ENCODE measurements around the gene ANXA4. TPM values are rescaled to one million over a fixed set of nuclear protein-coding genes. Genes with fewer than 3 reads are reported as not detected.

Gene ANXA4
- total RNA-seq, 1 donor from 2014 or later, result 122 TPM

GRCh38 chr2:69836316-69836715, 94.4 kb downstream of the ANXA4 start:
- TF ChIP-seq CTCF (IDR thresholded peaks at IDR 0.05; ENCODE audit: insufficient read depth, low read depth, low read length) (no peak), EZH2 (IDR thresholded peaks at IDR 0.05; ENCODE audit: insufficient read depth, low read length) (no peak)
- no peak overlapping the region for H2AFZ ChIP-seq (ENCODE audit: low read depth, low read length)
- FAIRE-seq (no peak), DNase-seq (ENCODE audit: low read depth) (no peak)
- Mint-ChIP-seq H3K4me1 (ENCODE audit: low read depth, unreplicated experiment) (peaks cover 5% of the 10 kb centered on the region), H3K4me3 (ENCODE audit: unreplicated experiment) (no peak overlapping the region), H3K9me3 (ENCODE audit: unreplicated experiment) (no peaks in the 10 kb centered on the region), H3K36me3 (ENCODE audit: low read depth, unreplicated experiment) (peaks cover 3% of the 10 kb centered on the region), H3K27me3 (ENCODE audit: low read depth, unreplicated experiment) (no peaks in the 10 kb centered on the region), H3K27ac (ENCODE audit: unreplicated experiment) (no peak overlapping the region)
- H3K79me2 ChIP-seq (ENCODE audit: insufficient read depth, low read length), result peaks cover 48% of the 10 kb centered on the region
- no peak overlapping the region for H3K27ac ChIP-seq (ENCODE audit: low read depth, low read length)
- H3K9me3 ChIP-seq (ENCODE audit: insufficient read depth, low read depth, low read length), result no peaks in the 10 kb centered on the region
- H3K4me3 ChIP-seq (ENCODE audit: insufficient read depth, low read depth, low read length), result no peak overlapping the region
- H3K9ac ChIP-seq (ENCODE audit: low read length), result no peak overlapping the region
- H3K4me1 ChIP-seq (ENCODE audit: insufficient read depth, low read length), result peaks cover 5% of the 10 kb centered on the region
- no peaks in the 10 kb centered on the region for H3K27me3 ChIP-seq (ENCODE audit: insufficient read depth, low read length)
- H3K4me2 ChIP-seq (ENCODE audit: low read length), result no peak overlapping the region
- peaks cover 7% of the 10 kb centered on the region for H4K20me1 ChIP-seq (ENCODE audit: insufficient read depth, low read length)
- peaks cover 3% of the 10 kb centered on the region for H3K36me3 ChIP-seq (ENCODE audit: insufficient read depth, low read length)

- no peaks in the 10 kb centered on the region for H3K9me3 Mint-ChIP-seq (ENCODE audit: unreplicated experiment)
- H3K4me2 ChIP-seq (ENCODE audit: low read length), result no peak overlapping the region
- no peak overlapping the region for H3K4me3 Mint-ChIP-seq (ENCODE audit: unreplicated experiment)
- no peak for DNase-seq (ENCODE audit: low read depth)
- H3K27me3 Mint-ChIP-seq (ENCODE audit: low read depth, unreplicated experiment), result no peaks in the 10 kb centered on the region
- no peaks in the 10 kb centered on the region for H3K27me3 ChIP-seq (ENCODE audit: insufficient read depth, low read length)
- no peaks in the 10 kb centered on the region for H3K4me1 ChIP-seq (ENCODE audit: insufficient read depth, low read length)
- H3K27ac ChIP-seq (ENCODE audit: low read depth, low read length), result no peak overlapping the region
- no peak overlapping the region for H2AFZ ChIP-seq (ENCODE audit: low read depth, low read length)
- H3K4me3 ChIP-seq (ENCODE audit: insufficient read depth, low read depth, low read length), result no peak overlapping the region
- H4K20me1 ChIP-seq (ENCODE audit: insufficient read depth, low read length), result peaks cover 7% of the 10 kb centered on the region
- peaks cover 7% of the 10 kb centered on the region for H3K36me3 ChIP-seq (ENCODE audit: insufficient read depth, low read length)
- peaks cover 5% of the 10 kb centered on the region for H3K36me3 Mint-ChIP-seq (ENCODE audit: low read depth, unreplicated experiment)
- H3K4me1 Mint-ChIP-seq (ENCODE audit: low read depth, unreplicated experiment), result peaks cover 2% of the 10 kb centered on the region
- H3K79me2 ChIP-seq (ENCODE audit: insufficient read depth, low read length), result peaks cover 36% of the 10 kb centered on the region
- H3K27ac Mint-ChIP-seq (ENCODE audit: unreplicated experiment), result no peak overlapping the region
- no peak for FAIRE-seq
- TF ChIP-seq EZH2 (IDR thresholded peaks at IDR 0.05; ENCODE audit: insufficient read depth, low read length), result no peak
- no peak for TF ChIP-seq CTCF (IDR thresholded peaks at IDR 0.05; ENCODE audit: insufficient read depth, low read depth, low read length)
- no peak overlapping the region for H3K9ac ChIP-seq (ENCODE audit: low read length)
- H3K9me3 ChIP-seq (ENCODE audit: insufficient read depth, low read depth, low read length), result no peaks in the 10 kb centered on the region
These were observed 95.6 kb downstream of the ANXA4 start for GRCh38 chr2:69837533-69837932.

- H3K9me3 ChIP-seq (ENCODE audit: insufficient read depth, low read depth, low read length), result no peaks in the 10 kb centered on the region
- peaks cover 13% of the 10 kb centered on the region for H3K36me3 ChIP-seq (ENCODE audit: insufficient read depth, low read length)
- Mint-ChIP-seq H3K27me3 (ENCODE audit: low read depth, unreplicated experiment) (no peaks in the 10 kb centered on the region), H3K4me1 (ENCODE audit: low read depth, unreplicated experiment) (no peaks in the 10 kb centered on the region), H3K9me3 (ENCODE audit: unreplicated experiment) (no peaks in the 10 kb centered on the region), H3K27ac (ENCODE audit: unreplicated experiment) (no peak overlapping the region), H3K4me3 (ENCODE audit: unreplicated experiment) (no peak overlapping the region), H3K36me3 (ENCODE audit: low read depth, unreplicated experiment) (peaks cover 11% of the 10 kb centered on the region)
- no peak overlapping the region for H3K4me3 ChIP-seq (ENCODE audit: insufficient read depth, low read depth, low read length)
- TF ChIP-seq CTCF (IDR thresholded peaks at IDR 0.05; ENCODE audit: insufficient read depth, low read depth, low read length) (no peak), EZH2 (IDR thresholded peaks at IDR 0.05; ENCODE audit: insufficient read depth, low read length) (no peak)
- no peak overlapping the region for H3K9ac ChIP-seq (ENCODE audit: low read length)
- H3K27ac ChIP-seq (ENCODE audit: low read depth, low read length), result no peak overlapping the region
- no peak for DNase-seq (ENCODE audit: low read depth)
- no peak overlapping the region for H3K4me2 ChIP-seq (ENCODE audit: low read length)
- H3K27me3 ChIP-seq (ENCODE audit: insufficient read depth, low read length), result no peaks in the 10 kb centered on the region
- H3K4me1 ChIP-seq (ENCODE audit: insufficient read depth, low read length), result no peaks in the 10 kb centered on the region
- H4K20me1 ChIP-seq (ENCODE audit: insufficient read depth, low read length), result no peaks in the 10 kb centered on the region
- no peaks in the 10 kb centered on the region for H3K79me2 ChIP-seq (ENCODE audit: insufficient read depth, low read length)
- H2AFZ ChIP-seq (ENCODE audit: low read depth, low read length), result no peak overlapping the region
- FAIRE-seq, result no peak
These were observed 102.1 kb downstream of the ANXA4 start for GRCh38 chr2:69843993-69844392.

All from astrocyte (in vitro differentiated cells and primary cell).